A549 (cell line): Measurements from ENCODE around the gene KANSL1. TPM values are rescaled to one million over a fixed set of nuclear protein-coding genes. Genes with fewer than 3 reads are reported as not detected.

ENCODE experiments used
- ATAC-seq, 2 experiments: fragments of 200-7000 bp in 1 of 2; fragments of >200 bp in 1 of 2; cut with Nextera tagmentation in 1 of 2; cut with Tn5 transposase in 1 of 2; 3 replicates each; pipeline versions ENCODE4 v1.8.0 to v1.9.1; 2018 to 2020; ENCODE audit warnings: mild to moderate bottlenecking in 1 of 2, moderate library complexity in 1 of 2
- CTCF ChIA-PET: fragments of 300-600 bp; sonication (Branson Sonifier 250); formaldehyde crosslinking; extraction: SDS; loops from one replicate; lab custom pipeline; 2021; ENCODE audit warnings: antibody characterized with exemption, inconsistent platforms; lab: Yijun Ruan, JAX
- POLR2A ChIA-PET: fragments of 350-600 bp; formaldehyde crosslinking; extraction: SDS; loops from one replicate; lab custom pipeline; 2021; ENCODE audit warnings: antibody characterized with exemption, inconsistent platforms; lab: Yijun Ruan, JAX
- DNase-seq, 2 experiments: peaks; one replicate each; pipeline versions ENCODE4 v3.0.0 to v3.0.0-alpha.2; 2011 to 2016; ENCODE audit warnings: low read depth in 1 of 2, low spot score in 1 of 2
- FAIRE-seq: peaks from 2 replicates; lab custom pipeline; 2011; peaks lifted over from hg19 to GRCh38; lab: Jason Lieb, UNC
- H3K27ac ChIP-seq, 2 experiments: fragments of >200 bp; sonication (Bioruptor Twin); formaldehyde crosslinking; 3 replicates each; pipeline ENCODE4 v1.5.1; 2016 to 2017
- H3K4me1 ChIP-seq: fragments of >200 bp; sonication (Bioruptor Twin); formaldehyde crosslinking; 3 replicates; pipeline ENCODE4 v1.6.1; 2016
- H3K4me2 ChIP-seq: fragments of >200 bp; sonication (Bioruptor Twin); formaldehyde crosslinking; 3 replicates; pipeline ENCODE4 v1.6.1; 2016
- H3K4me3 ChIP-seq: fragments of >200 bp; sonication (Bioruptor Twin); formaldehyde crosslinking; 3 replicates; pipeline ENCODE4 v1.5.1; 2016
- H3K9me3 ChIP-seq: fragments of >200 bp; sonication (Bioruptor Twin); formaldehyde crosslinking; 3 replicates; pipeline ENCODE4 v1.6.1; 2016
- CBX2 ChIP-seq: fragments of 200-600 bp; sonication (generic); IDR thresholded peaks from 2 replicates; pipeline ENCODE4 v1.6.1; 2016; ENCODE audit warnings: low read depth, mild to moderate bottlenecking, borderline replicate concordance
- CTCF ChIP-seq: fragments of >200 bp; sonication (Bioruptor Twin); formaldehyde crosslinking; IDR thresholded peaks from 3 replicates; pipeline ENCODE4 v1.5.1; 2016
- EHF ChIP-seq: fragments of 250-450 bp; sonication (Bioruptor Pico); IDR thresholded peaks from 2 replicates; pipeline ENCODE4 v1.5.0; 2020; ENCODE audit warnings: mild to moderate bottlenecking
- FOSL2 ChIP-seq, 2 experiments: fragments of 450-650 bp in 1 of 2; fragments of >200 bp in 1 of 2; sonication (Bioruptor Twin) in 1 of 2; formaldehyde crosslinking; IDR thresholded peaks; 2 replicates each; pipeline versions ENCODE4 v1.5.0 to v1.6.1; 2016 to 2020; ENCODE audit warnings: mild to moderate bottlenecking in 1 of 2, moderate library complexity in 1 of 2
- FOXS1 ChIP-seq: fragments of 250-450 bp; sonication (Bioruptor Pico); IDR thresholded peaks from 2 replicates; pipeline ENCODE4 v1.5.0; 2020; ENCODE audit warnings: mild to moderate bottlenecking, moderate library complexity
- GATA3 ChIP-seq: IDR thresholded peaks from 2 replicates; pipeline ENCODE4 v1.6.1; 2012; ENCODE audit warnings: borderline replicate concordance
- HES2 ChIP-seq: fragments of >200 bp; sonication (Bioruptor Twin); formaldehyde crosslinking; IDR thresholded peaks from 2 replicates; pipeline ENCODE4 v1.6.1; 2016
- HEYL ChIP-seq: fragments of 250-450 bp; sonication (Bioruptor Pico); IDR thresholded peaks from 2 replicates; pipeline ENCODE4 v1.8.0; 2021; ENCODE audit warnings: mild to moderate bottlenecking, moderate library complexity
- HOXB5 ChIP-seq: fragments of 250-450 bp; sonication (Bioruptor Pico); IDR thresholded peaks from 2 replicates; pipeline ENCODE4 v1.5.0; 2020; ENCODE audit warnings: mild to moderate bottlenecking, moderate library complexity
- JUN ChIP-seq, 2 experiments: fragments of >200 bp; sonication (Bioruptor Twin); formaldehyde crosslinking; IDR thresholded peaks; 2 replicates in 1 of 2; 3 replicates in 1 of 2; pipeline ENCODE4 v1.6.1; 2016 to 2017
- JUNB ChIP-seq: fragments of >200 bp; sonication (Bioruptor Twin); formaldehyde crosslinking; IDR thresholded peaks from 2 replicates; pipeline ENCODE4 v1.6.1; 2016
- KDM1A ChIP-seq: fragments of 200-600 bp; sonication (generic); IDR thresholded peaks from 2 replicates; pipeline ENCODE4 v1.6.1; 2016; ENCODE audit warnings: low read depth, mild to moderate bottlenecking
- MAX ChIP-seq: IDR thresholded peaks from 2 replicates; pipeline ENCODE4 v1.6.1; 2012
- RAD21 ChIP-seq, 2 experiments: fragments of >200 bp in 1 of 2; sonication (Bioruptor Twin) in 1 of 2; formaldehyde crosslinking in 1 of 2; IDR thresholded peaks in 1 of 2; conservative IDR thresholded peaks in 1 of 2; 2 replicates in 1 of 2; 3 replicates in 1 of 2; pipeline ENCODE4 v1.6.1; 2012 to 2018; ENCODE audit warnings: inconsistent platforms in 1 of 2
- RARB ChIP-seq: fragments of 250-450 bp; sonication (Bioruptor Pico); IDR thresholded peaks from 2 replicates; pipeline ENCODE4 v1.8.0; 2021; ENCODE audit warnings: mild to moderate bottlenecking, moderate library complexity
- RNF2 ChIP-seq: fragments of 200-600 bp; sonication (generic); IDR thresholded peaks from 2 replicates; pipeline ENCODE4 v1.6.1; 2016; ENCODE audit warnings: low read depth, mild to moderate bottlenecking, antibody characterized with exemption, moderate library complexity, borderline replicate concordance
- SMC3 ChIP-seq: fragments of >200 bp; sonication (Bioruptor Twin); formaldehyde crosslinking; IDR thresholded peaks from 3 replicates; pipeline ENCODE4 v1.6.1; 2018; ENCODE audit warnings: inconsistent platforms
- ZSCAN20 ChIP-seq: fragments of 250-450 bp; sonication (Bioruptor Pico); IDR thresholded peaks from 2 replicates; pipeline ENCODE4 v1.8.0; 2022; ENCODE audit warnings: mild to moderate bottlenecking, moderate library complexity
- WGBS: methylation state at CpG from one replicate; pipeline ENCODE4 v1.1.6; 2017; ENCODE audit errors: missing lambda C conversion rate; 5-methylcytosine and 5-hydroxymethylcytosine counted together
- polyA plus RNA-seq, 4 experiments: library from polyadenylated mRNA; depleted of rRNA in 3 of 4; stranded (reverse); fragments of >200 nt; fragmentation: RNase III in 1 of 4; extraction: RNeasy Plus Mini Kit Qiagen cat#74134 plus additional on column Dnase treatment in 1 of 4; gene quantifications; 2 replicates in 3 of 4; 3 replicates in 1 of 4; pipeline ENCODE4 v1.2.3, GENCODE V29; 2011 to 2017
- TF ChIP-seq, protein P1 (sequence below): fragments of >200 bp; sonication (Bioruptor Twin); formaldehyde crosslinking; IDR thresholded peaks from 3 replicates; pipeline ENCODE4 v1.6.1; 2016

Gene KANSL1
- polyA plus RNA-seq, 2 of the 4 experiments (the other 2 are of a cell fraction), result 22.6 to 27.9 TPM

GRCh38 chr17:46147296-46147695 is 45.9 kb downstream of the KANSL1 start:
- H3K4me2 ChIP-seq, result no peak overlapping the region
- no peak for DNase-seq
- no peaks in the 10 kb centered on the region for H3K9me3 ChIP-seq
- H3K4me1 ChIP-seq, result peaks cover 41% of the 10 kb centered on the region
- FAIRE-seq, result no peak
- TF ChIP-seq, protein P1, sequence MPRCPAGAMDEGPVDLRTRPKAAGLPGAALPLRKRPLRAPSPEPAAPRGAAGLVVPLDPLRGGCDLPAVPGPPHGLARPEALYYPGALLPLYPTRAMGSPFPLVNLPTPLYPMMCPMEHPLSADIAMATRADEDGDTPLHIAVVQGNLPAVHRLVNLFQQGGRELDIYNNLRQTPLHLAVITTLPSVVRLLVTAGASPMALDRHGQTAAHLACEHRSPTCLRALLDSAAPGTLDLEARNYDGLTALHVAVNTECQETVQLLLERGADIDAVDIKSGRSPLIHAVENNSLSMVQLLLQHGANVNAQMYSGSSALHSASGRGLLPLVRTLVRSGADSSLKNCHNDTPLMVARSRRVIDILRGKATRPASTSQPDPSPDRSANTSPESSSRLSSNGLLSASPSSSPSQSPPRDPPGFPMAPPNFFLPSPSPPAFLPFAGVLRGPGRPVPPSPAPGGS, result no peak
- 0 out of 2 replicates have a peak, but pooled peaks have one; percentile 12 for TF ChIP-seq GATA3
- no peak for TF ChIP-seq FOXS1
- no peak for TF ChIP-seq JUN (IDR thresholded peaks at IDR 0.05)
- H3K4me3 ChIP-seq, result no peak overlapping the region
- ChIA-PET CTCF (interaction anchor here (1.7 to 3.2 kb wide), 3 partner anchors 11 to 46 kb away, joined by 4 to 16 read pairs (median 10); partner anchors contain the start of gene KANSL1), POLR2A (no interaction called here)
- WGBS, result 92% methylated on average over 4 of the region's 4 CpGs
- ATAC-seq, result peak in 1 of 2 experiments; percentile 7; a peak in 1 of 6 replicates
- no peak overlapping the region for H3K27ac ChIP-seq

DNA sequence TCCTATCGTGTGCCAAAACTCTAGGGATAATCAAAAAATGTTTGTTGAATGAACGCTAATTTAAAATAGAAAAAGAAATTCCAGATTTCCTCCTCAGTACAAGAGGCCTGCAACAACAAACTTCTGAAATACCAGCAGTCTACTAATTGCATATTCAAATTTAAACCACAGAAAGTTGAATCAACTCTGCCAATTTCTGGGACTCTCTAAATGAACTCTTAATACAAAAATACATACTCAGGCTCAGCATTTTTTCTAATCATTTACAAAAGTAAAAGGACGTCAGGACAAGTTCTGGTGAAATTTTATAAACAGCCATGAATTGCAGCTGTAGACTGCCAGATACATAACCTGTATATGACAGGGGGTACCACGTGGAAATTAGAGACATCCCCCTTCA is 49.0 kb downstream of the KANSL1 start:
- CTCF ChIA-PET, result interaction anchor here (0.7 to 3.2 kb wide), 17 partner anchors 10 to 811 kb away, joined by 3 to 25 read pairs (median 6); partner anchors contain the start of gene KANSL1
- Histone ChIP-seq H3K4me1 (peaks cover 59% of the 10 kb centered on the region), H3K4me2 (no peak overlapping the region), H3K4me3 (no peak overlapping the region), H3K9me3 (no peaks in the 10 kb centered on the region), H3K27ac (no peak overlapping the region)
- 80% methylated on average over 4 of the region's 4 CpGs for WGBS
- DNase-seq (no peak), ATAC-seq (no peak), FAIRE-seq (peak; percentile 86)
- POLR2A ChIA-PET, result no interaction called here
- no peak for TF ChIP-seq HEYL (CRISPR knock-in tag)
- no peak for TF ChIP-seq EHF
- no peak for TF ChIP-seq MAX
- TF ChIP-seq HOXB5, result no peak
- no peak for TF ChIP-seq CTCF
- no peak for TF ChIP-seq ZSCAN20 (CRISPR knock-in tag)
- no peak for TF ChIP-seq RNF2
- TF ChIP-seq JUNB, result no peak
- TF ChIP-seq KDM1A, result no peak
- TF ChIP-seq SMC3, result no peak

DNA sequence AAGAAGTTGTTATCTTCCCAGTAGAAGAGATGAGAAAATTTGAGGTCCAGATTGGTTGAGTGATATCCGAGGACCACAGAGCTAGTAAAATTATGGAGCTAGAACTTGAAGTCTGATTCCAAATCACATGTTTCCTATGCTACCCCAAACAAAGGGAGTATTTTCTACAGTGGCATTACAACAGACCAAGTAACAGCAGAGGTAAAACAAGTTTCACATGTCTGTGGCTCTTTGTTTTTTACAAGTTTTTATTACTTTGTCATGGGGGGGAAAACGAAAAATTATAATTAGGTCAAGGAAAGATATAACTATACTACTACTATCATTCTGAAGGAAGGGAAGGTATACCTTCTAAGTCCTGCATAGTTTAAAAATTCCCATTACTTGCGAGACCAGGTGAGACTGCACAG is 49.4 kb downstream of the KANSL1 start:
- ChIA-PET POLR2A (interaction anchor here (0.6 kb wide), 1 partner anchor 99 kb away, joined by 5 read pairs; no protein-coding TSS in a partner anchor), CTCF (interaction anchor here (0.7 to 2.3 kb wide), 5 partner anchors 17 to 810 kb away, joined by 3 to 25 read pairs (median 5); partner anchors contain the start of gene KANSL1)
- H3K4me1 ChIP-seq, result peaks cover 63% of the 10 kb centered on the region
- DNase-seq, result no peak
- ATAC-seq, result no peak
- 58% methylated on average over 3 of the region's 3 CpGs for WGBS
- no peaks in the 10 kb centered on the region for H3K9me3 ChIP-seq
- no peak overlapping the region for H3K27ac ChIP-seq
- peak; percentile 56 for FAIRE-seq
- TF ChIP-seq MAX (no peak), HES2 (no peak), RARB (CRISPR knock-in tag) (no peak), CBX2 (no peak), FOSL2 (IDR thresholded peaks at IDR 0.05) (no peak), FOSL2 (CRISPR knock-in tag; IDR thresholded peaks at IDR 0.05) (no peak), JUN (IDR thresholded peaks at IDR 0.05) (no peak), RAD21 (conservative IDR thresholded peaks at IDR 0.05 in 1 of 2, IDR thresholded peaks at IDR 0.05 in 1 of 2) (no peak)
- TF ChIP-seq, all 56 proteins: peak for 0
- no peak overlapping the region for H3K4me3 ChIP-seq
- no peak overlapping the region for H3K4me2 ChIP-seq
